NCI-H2196 treated with DMSO at 0.1 percent for 48 hours (cell line): ENCODE data around the gene APOF.
"Not testable (repeated sequence)": the region's sequence is repeated elsewhere in the genome, so short reads cannot be mapped to it uniquely, and the experiment has no call there.

ENCODE experiments used
- DNase-seq: peaks from one replicate; lab custom pipeline; 2025; ENCODE audit not compliant: unreplicated experiment; lab: John Stamatoyannopoulos, UW

APOF gene

GRCh38 chr12:56373515-56373914 is 10.9 kb upstream of the APOF start:
- DNase-seq = no peak

DNA sequence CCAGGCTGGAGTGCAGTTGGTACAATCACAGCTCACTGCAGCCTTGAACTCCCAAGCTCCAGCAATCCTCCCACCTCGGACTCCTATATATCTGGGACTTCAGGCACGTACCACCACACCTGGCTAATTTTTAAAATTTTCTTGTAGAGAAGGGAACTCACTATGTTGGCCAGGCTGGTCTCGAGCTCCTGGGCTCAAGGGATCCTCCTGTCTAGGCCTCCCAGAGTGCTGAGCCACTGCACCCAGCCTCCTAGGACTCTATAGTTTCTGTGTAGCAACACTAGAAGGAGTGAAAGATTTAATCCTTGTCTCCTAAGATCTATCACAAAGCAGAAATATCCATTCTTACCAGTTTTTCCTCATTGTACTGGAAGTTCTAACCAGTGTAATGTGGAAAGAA is 4.3 kb upstream of the APOF start:
- DNase-seq = no peak

- no peak for DNase-seq
Observed at GRCh38 chr12:56361487-56362129, 1.0 kb downstream of the APOF start.

DNA sequence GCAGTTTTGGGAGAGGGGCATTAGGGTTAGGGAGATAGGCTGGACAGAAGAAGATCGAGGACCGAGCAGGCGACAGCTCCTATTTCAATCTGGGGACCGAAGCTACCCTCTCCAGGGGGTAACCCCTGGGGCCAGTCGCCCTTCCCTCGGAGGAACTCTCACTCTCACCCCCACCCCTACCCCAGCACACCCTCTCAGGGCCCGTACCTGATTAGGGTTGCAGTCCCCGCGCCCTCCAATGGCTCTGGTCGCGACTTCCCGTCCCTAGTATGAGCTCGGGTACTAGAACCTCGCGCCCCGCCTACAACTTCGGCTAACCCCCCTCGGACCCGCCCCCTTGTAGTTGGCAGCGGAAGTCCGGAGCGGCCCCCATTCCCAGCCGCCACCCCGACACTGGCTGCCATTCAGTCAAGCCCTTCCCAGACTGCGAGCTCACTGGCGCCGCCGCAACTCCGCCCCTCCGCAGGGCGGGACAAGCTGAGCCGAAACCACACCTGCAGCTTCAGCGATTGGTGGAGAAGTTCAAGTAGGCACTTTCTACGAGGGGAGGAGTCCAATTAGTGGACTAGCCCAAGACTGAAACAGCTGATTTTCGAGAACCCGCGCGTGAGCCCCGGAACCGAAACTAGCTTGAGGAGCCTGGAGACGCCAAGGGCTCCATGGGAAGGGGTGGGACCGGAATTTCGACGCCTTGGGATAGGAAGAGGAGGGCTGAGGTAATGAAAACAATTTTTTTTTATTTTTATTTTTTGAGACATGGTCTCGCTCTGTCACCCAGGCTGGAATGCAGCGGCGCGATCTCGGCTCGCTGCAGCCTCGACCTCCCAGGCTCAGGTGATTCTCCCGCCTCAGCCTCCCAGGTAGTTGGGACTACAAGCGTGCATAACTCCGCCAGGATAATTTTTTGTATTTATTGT is 2.5 kb downstream of the APOF start, which contains the start of gene STAT2:
TSS of gene STAT2 (minus strand) at position 257 of the 917 bp plus-strand sequence. CDS start 3,536 bp downstream, outside the sequence.
- peak; percentile 98 for DNase-seq

DNA sequence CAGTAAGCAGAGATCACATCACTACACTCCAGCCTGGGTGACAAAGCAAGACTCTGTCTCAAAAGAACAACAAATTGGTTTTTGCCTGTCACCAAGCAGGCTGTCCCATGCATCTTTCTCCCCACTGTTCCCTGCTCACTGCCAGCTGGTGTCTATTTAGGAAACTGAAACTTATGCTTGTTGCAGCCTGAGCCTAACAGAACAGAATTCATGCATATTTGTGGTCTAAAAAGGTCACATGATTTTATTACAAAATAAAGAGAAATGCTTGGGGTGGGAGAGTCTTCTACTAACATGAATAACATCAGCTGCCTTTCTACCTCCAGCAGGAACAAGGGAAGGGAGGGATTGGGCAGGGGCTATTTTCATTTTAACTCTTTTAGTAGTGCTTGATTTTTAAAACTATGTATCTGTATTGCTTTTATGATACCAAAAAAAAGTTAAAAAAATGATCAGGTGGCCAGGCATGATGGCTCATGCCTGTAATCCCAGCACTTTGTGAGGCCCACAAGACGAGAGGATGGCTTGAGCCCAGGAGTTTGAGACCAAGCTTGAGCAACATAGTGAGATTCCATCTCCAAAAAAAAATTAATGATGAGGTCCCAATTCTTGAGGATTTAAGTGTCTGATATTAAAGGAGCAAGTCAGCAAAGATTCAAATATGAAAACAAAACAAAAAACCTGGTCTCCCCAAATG is 3.7 kb downstream of the APOF start:
- DNase-seq = no peak

GRCh38 chr12:56351325-56351724 is 11.3 kb downstream of the APOF start:
- no peak for DNase-seq

GRCh38 chr12:56350662-56351061 is 12.0 kb downstream of the APOF start:
- no peak for DNase-seq

GRCh38 chr12:56348776-56349175 is 13.9 kb downstream of the APOF start:
- DNase-seq = no peak

GRCh38 chr12:56347255-56347654 is 15.4 kb downstream of the APOF start:
- not testable (repeated sequence) for DNase-seq

- no peak for DNase-seq
Observed at GRCh38 chr12:56346675-56347074, 16.0 kb downstream of the APOF start.

DNA sequence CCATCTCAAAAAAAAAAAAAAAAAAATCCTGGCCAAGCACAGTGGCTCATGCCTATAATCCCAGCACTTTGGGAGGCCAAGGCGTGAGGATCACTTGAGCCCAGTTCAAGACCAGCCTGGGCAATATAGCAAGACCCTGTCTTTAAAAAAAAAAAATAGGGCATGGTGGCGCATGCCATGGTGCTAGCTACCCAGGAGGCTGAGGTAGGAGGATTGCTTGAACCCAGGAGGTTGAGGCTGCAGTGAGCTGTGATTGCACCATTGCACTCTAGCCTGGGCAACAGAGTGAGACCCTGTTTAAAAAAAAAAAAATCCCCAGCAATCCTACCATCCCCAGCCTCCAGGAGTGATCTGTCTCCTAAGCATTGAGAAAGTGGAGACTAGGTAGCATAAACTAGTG is 20.4 kb downstream of the APOF start:
- not testable (repeated sequence) for DNase-seq

- DNase-seq = no peak
Observed at GRCh38 chr12:56341616-56342015, 21.0 kb downstream of the APOF start.

DNA sequence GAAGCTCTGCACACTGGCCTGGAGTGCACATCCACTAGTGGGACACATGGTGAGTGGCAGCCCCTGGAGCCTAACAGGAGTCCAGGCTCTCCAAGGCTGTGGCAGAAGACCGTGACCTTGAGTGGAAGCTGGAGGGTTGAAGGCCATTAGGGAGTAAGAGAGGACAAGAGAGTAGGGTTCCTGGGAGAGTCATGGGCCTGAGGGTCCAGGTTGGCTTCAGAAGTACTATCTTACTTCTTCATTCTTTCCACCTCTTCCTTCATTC is 23.6 kb downstream of the APOF start:
- DNase-seq = no peak

DNA sequence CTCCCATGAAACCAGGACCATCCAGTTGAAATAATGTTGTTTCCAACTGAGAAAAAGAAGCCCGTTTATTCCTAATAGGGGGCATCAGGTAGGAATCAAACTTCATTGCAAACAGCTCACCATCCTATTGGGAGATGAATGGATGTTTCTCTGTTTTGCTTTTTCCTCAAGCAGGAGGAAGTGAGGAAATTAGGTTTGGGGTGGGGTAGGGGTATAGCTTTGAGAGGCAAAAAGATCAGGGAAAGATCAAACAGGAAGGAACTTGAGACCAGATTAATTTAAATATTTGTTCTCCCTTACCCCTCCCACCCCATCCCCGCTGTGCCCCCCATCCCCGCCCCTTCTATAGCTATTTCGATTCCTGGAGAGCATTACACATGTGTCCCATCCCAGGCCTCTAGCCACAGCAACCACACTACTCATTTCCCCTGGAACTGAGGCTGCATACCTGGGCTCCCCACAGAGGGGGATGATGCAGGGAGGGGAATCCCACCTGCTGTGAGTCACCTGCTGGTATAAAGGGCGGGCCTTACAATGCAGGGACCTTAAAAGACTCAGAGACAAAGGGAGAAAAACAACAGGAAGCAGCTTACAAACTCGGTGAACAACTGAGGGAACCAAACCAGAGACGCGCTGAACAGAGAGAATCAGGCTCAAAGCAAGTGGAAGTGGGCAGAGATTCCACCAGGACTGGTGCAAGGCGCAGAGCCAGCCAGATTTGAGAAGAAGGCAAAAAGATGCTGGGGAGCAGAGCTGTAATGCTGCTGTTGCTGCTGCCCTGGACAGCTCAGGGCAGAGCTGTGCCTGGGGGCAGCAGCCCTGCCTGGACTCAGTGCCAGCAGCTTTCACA is 24.1 kb downstream of the APOF start, which contains the start of gene IL23A:
TSS of gene IL23A (plus strand) at position 577 of the 850 bp plus-strand sequence. CDS start at position 738, 161 bp downstream.
- no peak for DNase-seq

DNA sequence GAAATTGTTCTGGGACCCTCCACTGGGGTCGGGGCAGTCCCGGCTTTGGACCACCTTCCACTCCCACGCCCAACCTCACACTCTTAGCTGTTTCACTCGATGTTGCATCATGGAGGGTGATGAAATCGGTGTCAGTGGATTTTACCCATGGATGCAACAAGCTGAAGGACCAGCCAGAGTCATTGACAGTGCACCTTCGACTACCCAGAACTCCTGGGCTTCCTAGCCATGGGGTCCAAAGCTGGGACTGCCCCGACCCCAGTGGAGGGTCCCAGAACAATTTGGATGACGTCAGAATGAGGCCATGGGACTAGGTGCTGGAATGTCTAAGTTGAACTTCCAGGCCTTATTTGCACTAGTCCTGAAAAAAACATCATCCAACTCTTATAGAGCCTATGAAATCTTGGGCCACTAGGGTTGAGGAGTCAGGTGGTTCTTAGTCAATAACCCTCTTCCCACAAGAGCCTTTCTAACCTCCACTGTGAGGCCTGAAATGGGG is 24.9 kb downstream of the APOF start:
- DNase-seq = no peak

GRCh38 chr12:56336361-56337167 is 26.1 kb downstream of the APOF start:
- DNase-seq = no peak

DNA sequence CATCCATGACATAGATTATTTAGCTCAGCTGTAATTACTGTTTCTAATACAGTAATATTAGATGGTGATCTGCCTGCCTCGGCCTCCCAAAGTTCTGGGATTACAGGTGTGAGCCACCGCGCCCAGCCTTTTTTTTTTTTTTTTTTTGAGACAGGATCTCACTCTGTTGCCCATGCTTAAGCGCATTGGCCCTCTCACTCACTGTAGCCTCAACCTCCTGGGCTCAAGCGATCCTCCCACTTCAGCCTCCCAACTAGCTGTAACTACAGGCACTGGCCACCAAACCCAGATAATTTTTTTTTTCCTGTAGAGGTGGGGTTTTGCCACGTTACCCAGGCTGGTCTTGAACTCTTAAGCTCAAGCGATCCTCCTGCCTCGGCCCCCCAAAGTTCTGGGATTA is 27.1 kb downstream of the APOF start:
- DNase-seq = not testable (repeated sequence)

- no peak for DNase-seq
Observed at GRCh38 chr12:56334490-56334793, 28.2 kb downstream of the APOF start.

DNA sequence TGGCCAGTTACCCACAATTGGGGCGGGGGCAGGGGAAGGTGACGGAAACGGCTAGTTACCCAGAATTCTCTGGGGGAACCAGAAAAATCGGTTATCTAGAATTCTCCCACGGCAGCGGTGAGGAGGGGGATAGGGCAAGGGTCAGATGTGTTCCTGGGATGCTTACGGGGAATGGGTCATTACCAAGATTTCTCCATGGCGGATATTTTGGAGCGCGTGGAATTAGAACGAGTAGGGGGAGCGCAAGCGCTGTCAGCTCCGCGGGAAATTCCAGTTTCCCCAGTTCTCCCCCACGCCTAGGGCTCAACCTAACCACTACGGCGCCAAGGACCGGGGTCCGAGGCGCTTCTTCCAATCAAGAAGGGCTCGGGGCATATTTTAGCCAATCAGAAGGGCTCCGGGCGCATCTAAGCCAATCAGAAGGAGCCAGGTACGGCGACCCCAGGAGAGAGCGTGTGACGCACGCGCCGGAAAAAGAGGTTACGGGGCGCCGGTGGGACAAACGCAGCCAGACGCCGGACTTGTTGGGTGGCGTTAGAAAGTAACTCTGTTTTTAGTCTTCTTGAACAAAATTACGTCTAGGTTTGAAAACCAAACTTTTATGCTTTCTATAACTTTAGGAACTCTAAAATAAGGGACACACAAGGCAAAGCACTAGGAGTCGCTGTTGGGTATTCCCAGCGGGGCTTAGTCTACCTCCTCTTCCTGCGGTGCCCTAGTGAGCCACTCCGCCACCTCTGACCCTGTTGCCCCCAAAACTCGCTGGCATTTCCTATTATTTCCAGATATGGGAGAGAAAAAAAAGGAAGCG is 28.8 kb downstream of the APOF start, which contains the start of gene PAN2:
TSS of gene PAN2 (minus strand) at position 322 of the 811 bp plus-strand sequence. CDS start 906 bp downstream, outside the sequence.
- peak; percentile 95 for DNase-seq
